D341Med (cell line): Measurements from ENCODE around the gene PLAGL2.
A peak's percentile ranks its signal among the peaks of the same experiment; 100 is the strongest.

ENCODE experiments used
- DNase-seq: peaks from one replicate; pipeline ENCODE4 v3.0.0; 2012; ENCODE audit warnings: low spot score

The PLAGL2 gene

GRCh38 chr20:32231245-32231644, 23.7 kb upstream of the PLAGL2 start:
- DNase-seq: no peak

GRCh38 chr20:32230707-32231106, 23.2 kb upstream of the PLAGL2 start:
- no peak for DNase-seq

GRCh38 chr20:32229251-32229747, 21.8 kb upstream of the PLAGL2 start:
- DNase-seq: no peak

- DNase-seq: no peak
These were observed 20.5 kb upstream of the PLAGL2 start for GRCh38 chr20:32227744-32228688.

- DNase-seq: no peak
These were observed 19.8 kb upstream of the PLAGL2 start for GRCh38 chr20:32227306-32227705.

- no peak for DNase-seq
These were observed 18.8 kb upstream of the PLAGL2 start for GRCh38 chr20:32226391-32226790.

- DNase-seq: no peak
These were observed 16.9 kb upstream of the PLAGL2 start for GRCh38 chr20:32224463-32224862.

GRCh38 chr20:32218156-32218900, 10.8 kb upstream of the PLAGL2 start:
- no peak for DNase-seq

GRCh38 chr20:32216179-32217142, 8.9 kb upstream of the PLAGL2 start:
- DNase-seq: no peak

GRCh38 chr20:32215729-32216128, 8.2 kb upstream of the PLAGL2 start:
- DNase-seq: no peak

GRCh38 chr20:32215147-32215546, 7.6 kb upstream of the PLAGL2 start:
- DNase-seq: no peak

- no peak for DNase-seq
These were observed 6.3 kb upstream of the PLAGL2 start for GRCh38 chr20:32213870-32214269.

- DNase-seq: no peak
These were observed 2.5 kb upstream of the PLAGL2 start for GRCh38 chr20:32209850-32210605.

- DNase-seq: no peak
These were observed 1.1 kb upstream of the PLAGL2 start for GRCh38 chr20:32208499-32209154.

GRCh38 chr20:32206760-32207625, 550 bp downstream of the PLAGL2 start:
- DNase-seq: peak; percentile 44

GRCh38 chr20:32205843-32206759, 1.4 kb downstream of the PLAGL2 start:
- DNase-seq: peak; percentile 52

- no peak for DNase-seq
These were observed 2.3 kb downstream of the PLAGL2 start for GRCh38 chr20:32205110-32205842.
